Cardiac fibroblast (primary cell): ENCODE data around the gene SIRT6.

Experiments
- DNase-seq, 2 donors: peaks; one replicate each; pipeline versions ENCODE4 v3.0.0 to v3.0.0-alpha.2; 2010; ENCODE audit warnings: low read depth in 2 of 2
- H3K4me3 ChIP-seq, 2 donors: replicated peaks in 1 of 2; 1 replicate in 1 of 2; 2 replicates in 1 of 2; pipeline ENCODE4 v1.5.1; 2011; ENCODE audit warnings: low read depth in 2 of 2, low read length in 2 of 2, mild to moderate bottlenecking in 2 of 2, moderate library complexity in 1 of 2
- CTCF ChIP-seq: IDR thresholded peaks from one replicate; pipeline ENCODE4 v1.5.1; 2011; ENCODE audit warnings: low read depth, mild to moderate bottlenecking, low read length, inconsistent platforms

The SIRT6 gene

DNA sequence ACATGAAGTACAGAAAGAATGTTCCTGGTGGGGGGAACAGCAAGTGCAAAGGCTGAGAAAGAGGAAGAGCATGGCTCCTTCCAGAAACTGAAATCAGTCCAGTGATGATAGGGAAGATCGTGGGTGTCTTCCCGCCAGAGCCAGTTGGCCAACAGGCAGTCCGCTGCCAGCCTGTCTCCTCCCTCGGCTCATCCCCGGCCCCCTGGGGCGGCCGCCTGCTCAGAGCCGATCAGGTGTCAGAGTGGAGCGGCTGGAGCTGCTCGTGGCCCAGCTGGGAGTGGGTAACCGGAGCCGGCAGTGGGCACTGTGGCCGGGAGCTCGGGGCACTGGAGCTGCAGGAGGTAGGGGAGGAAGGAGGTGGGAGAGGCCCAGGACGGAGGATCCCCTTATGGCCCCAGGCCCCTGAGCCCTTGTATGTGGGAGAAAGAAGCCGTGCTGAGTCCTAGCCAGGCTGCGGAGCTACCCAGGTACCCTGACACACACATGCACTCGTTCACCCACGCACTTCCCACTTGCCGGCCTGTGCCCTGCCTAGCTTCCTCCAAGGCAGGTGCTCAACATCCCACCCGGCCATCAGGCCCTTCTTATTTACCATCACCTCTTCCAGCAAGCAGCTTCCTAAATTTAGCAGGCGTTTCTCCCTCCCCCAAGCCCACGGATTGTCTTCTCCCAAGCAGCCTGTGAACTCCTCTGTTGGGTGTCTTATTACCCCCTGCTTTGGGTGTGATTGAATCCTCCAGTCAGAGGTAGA, 1.8 kb upstream of the SIRT6 start:
- TF ChIP-seq CTCF = no peak
- H3K4me3 ChIP-seq = no peak overlapping the region
- no peak for DNase-seq

- no peak overlapping the region for H3K4me3 ChIP-seq
- DNase-seq = no peak
- TF ChIP-seq CTCF = no peak
Observed at GRCh38 chr19:4181053-4181508, 1.3 kb downstream of the SIRT6 start.

GRCh38 chr19:4178990-4179389, 3.4 kb downstream of the SIRT6 start:
- no peak for DNase-seq
- no peak overlapping the region for H3K4me3 ChIP-seq
- TF ChIP-seq CTCF = no peak

- no peak for DNase-seq
- no peak for TF ChIP-seq CTCF
Observed at GRCh38 chr19:4177146-4177545, 5.2 kb downstream of the SIRT6 start.

DNA sequence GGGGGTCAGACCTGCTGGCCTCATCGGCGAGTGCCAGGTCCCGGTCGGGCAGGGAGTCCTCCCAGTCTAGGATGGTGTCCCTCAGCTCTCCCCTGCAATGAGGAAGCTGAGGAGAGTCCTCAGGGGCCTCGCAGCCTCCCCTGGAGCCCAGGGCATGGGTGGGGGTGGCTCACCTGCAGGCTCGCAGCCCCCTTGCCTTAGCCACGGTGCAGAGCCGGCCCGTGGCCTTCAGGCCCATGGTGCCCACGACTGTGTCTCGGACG, 6.8 kb downstream of the SIRT6 start:
- no peak overlapping the region for H3K4me3 ChIP-seq
- no peak for DNase-seq
- TF ChIP-seq CTCF = no peak

More at GRCh38 chr19:4177146-4177545, 5.2 kb downstream of the SIRT6 start:
- H3K4me3 ChIP-seq = no peak overlapping the region

DNA sequence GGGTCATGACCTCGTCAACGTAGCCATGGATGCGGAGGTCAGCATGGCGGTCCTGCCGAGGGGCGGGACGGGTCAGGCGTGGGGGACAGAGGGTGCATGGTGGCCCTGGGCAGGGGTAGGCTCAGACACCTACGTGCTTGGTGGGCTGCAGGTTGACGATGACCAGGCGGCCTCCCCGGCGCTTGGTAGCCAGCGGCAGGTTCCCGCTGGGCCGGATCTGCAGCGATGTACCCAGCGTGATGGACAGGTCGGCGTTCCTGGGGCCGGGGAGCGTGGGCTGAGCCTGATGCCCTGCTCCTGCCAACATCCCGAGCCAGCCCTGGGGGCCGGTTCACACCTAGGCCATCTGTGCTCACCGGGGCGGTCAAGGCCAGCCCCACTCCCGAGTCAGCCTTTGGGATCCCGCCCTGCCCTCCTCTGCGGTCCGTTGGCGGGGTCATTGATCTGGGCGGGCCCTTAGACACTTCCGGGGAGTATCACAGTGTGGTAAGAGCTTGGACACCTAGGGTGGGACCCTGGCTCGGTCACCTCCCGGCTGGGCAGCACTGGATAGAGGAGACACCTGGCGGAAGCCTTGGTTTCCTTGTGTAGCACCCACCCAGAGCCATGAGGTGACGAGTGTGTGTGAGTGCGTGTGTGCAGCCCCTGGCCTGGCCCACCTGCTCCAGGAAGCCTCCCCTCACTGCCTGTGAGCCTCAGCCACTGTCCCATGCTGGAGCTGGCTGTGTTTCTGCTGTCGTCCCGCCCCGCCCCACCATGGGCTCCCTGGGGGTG, 7.3 kb downstream of the SIRT6 start:
- TF ChIP-seq CTCF = no peak
- no peak overlapping the region for H3K4me3 ChIP-seq
- DNase-seq = no peak
